ENCODE measurements around the gene RFX5.

Gene RFX5

GRCh38 chr1:151309811-151310323, 37.2 kb downstream of the RFX5 start:
- no peak overlapping the region for H3K4me3 ChIP-seq (ENCODE audit: low read depth, low read length)
- H3K27ac ChIP-seq (ENCODE audit: extremely low read depth, low read depth, low read length) = no peak overlapping the region

GRCh38 chr1:151294742-151295462, 52.1 kb downstream of the RFX5 start:
- Histone ChIP-seq H3K27ac (ENCODE audit: extremely low read depth, low read depth, low read length) (0 out of 2 replicates have a peak overlapping the region, but pooled peaks have one; percentile 24), H3K4me3 (ENCODE audit: low read depth, low read length) (no peak overlapping the region), H3K9me3 (ENCODE audit: control insufficient read depth, insufficient read depth, low read depth, low read length) (no peaks in the 10 kb centered on the region), H3K4me1 (ENCODE audit: control insufficient read depth, insufficient read depth, low read length) (no peaks in the 10 kb centered on the region), H3K36me3 (ENCODE audit: control insufficient read depth in 2 of 2, insufficient read depth in 1 of 2, low read length in 2 of 2) (peaks cover 25 to 97% of the 10 kb centered on the region in 2 experiments)
- POLR2A ChIA-PET = interaction anchor here (2.5 to 4.0 kb wide), 3 partner anchors 11 to 40 kb away, joined by 7 to 24 read pairs (median 14); partner anchors contain the start of genes PSMD4 and ZNF687
- TF ChIP-seq ZNF830 (tag by site-specific recombination; IDR thresholded peaks at IDR 0.05; ENCODE audit: low read depth) (no peak), ZNF138 (tag by site-specific recombination; IDR thresholded peaks at IDR 0.05; ENCODE audit: borderline replicate concordance) (no peak), ZNF426 (tag by site-specific recombination; IDR thresholded peaks at IDR 0.05) (no peak), ZNF837 (tag by site-specific recombination; IDR thresholded peaks at IDR 0.05) (no peak), ZBTB44 (tag by site-specific recombination; IDR thresholded peaks at IDR 0.05) (no peak), ZBTB48 (tag by site-specific recombination; IDR thresholded peaks at IDR 0.05) (no peak), ZNF658 (tag by site-specific recombination; IDR thresholded peaks at IDR 0.05) (no peak), ZNF10 (tag by site-specific recombination; IDR thresholded peaks at IDR 0.05) (no peak), ZXDB (tag by site-specific recombination; IDR thresholded peaks at IDR 0.05) (no peak), ZFP37 (tag by site-specific recombination; IDR thresholded peaks at IDR 0.05) (no peak), KLF10 (tag by site-specific recombination; IDR thresholded peaks at IDR 0.05) (no peak)
- CTCF ChIA-PET = interaction anchor here (0.6 to 8.0 kb wide), 3 partner anchors 10 to 45 kb away, joined by 3 to 190 read pairs (median 4); partner anchors contain the start of gene PI4KB

More at GRCh38 chr1:151309811-151310323, 37.2 kb downstream of the RFX5 start:
- no peaks in the 10 kb centered on the region for H3K4me1 ChIP-seq (ENCODE audit: control insufficient read depth, insufficient read depth, low read length)
- peaks cover 26 to 99% of the 10 kb centered on the region in 2 experiments for H3K36me3 ChIP-seq (ENCODE audit: control insufficient read depth in 2 of 2, insufficient read depth in 1 of 2, low read length in 2 of 2)
- POLR2A ChIA-PET = interaction anchor here (0.5 to 1.5 kb wide), 4 partner anchors 14 to 65 kb away, joined by 3 to 5 read pairs (median 3); partner anchors contain the start of gene PSMD4
- no peak for TF ChIP-seq ZNF274 (IDR thresholded peaks at IDR 0.05; ENCODE audit: low read length)
- no peak for TF ChIP-seq ZNF274 (tag by site-specific recombination; IDR thresholded peaks at IDR 0.05; ENCODE audit: borderline replicate concordance)
- no peak; the same call in 1 of the 2 replicates for TF ChIP-seq ZNF394 (tag by site-specific recombination; IDR thresholded peaks at IDR 0.05; ENCODE audit: borderline replicate concordance)
- TF ChIP-seq ZSCAN4 (tag by site-specific recombination; IDR thresholded peaks at IDR 0.05) = no peak
- TF ChIP-seq ZXDB (tag by site-specific recombination; IDR thresholded peaks at IDR 0.05) = no peak
- no peak for TF ChIP-seq ZNF416 (tag by site-specific recombination; IDR thresholded peaks at IDR 0.05)
- CTCF ChIA-PET = interaction anchor here (0.6 to 12.7 kb wide), 7 partner anchors 9 to 154 kb away, joined by 3 to 88 read pairs (median 7); partner anchors contain the start of gene PI4KB
- H3K9me3 ChIP-seq (ENCODE audit: control insufficient read depth, insufficient read depth, low read depth, low read length) = no peaks in the 10 kb centered on the region

GRCh38 chr1:151293093-151293492, 54.0 kb downstream of the RFX5 start:
- Histone ChIP-seq H3K27ac (ENCODE audit: extremely low read depth, low read depth, low read length) (no peak overlapping the region), H3K4me1 (ENCODE audit: control insufficient read depth, insufficient read depth, low read length) (no peaks in the 10 kb centered on the region), H3K9me3 (ENCODE audit: control insufficient read depth, insufficient read depth, low read depth, low read length) (no peaks in the 10 kb centered on the region), H3K36me3 (ENCODE audit: control insufficient read depth in 2 of 2, insufficient read depth in 1 of 2, low read length in 2 of 2) (peaks cover 12 to 97% of the 10 kb centered on the region in 2 experiments), H3K4me3 (ENCODE audit: low read depth, low read length) (no peak overlapping the region)
- ChIA-PET POLR2A (interaction anchor here (1.4 to 4.0 kb wide), 5 partner anchors 9 to 48 kb away, joined by 4 to 24 read pairs (median 11); partner anchors contain the start of genes PI4KB, PSMD4 and ZNF687), CTCF (interaction anchor here (0.6 to 1.5 kb wide), 3 partner anchors 8 to 47 kb away, joined by 3 to 6 read pairs (median 3); no protein-coding TSS in a partner anchor)
- TF ChIP-seq EGR2 (tag by site-specific recombination; IDR thresholded peaks at IDR 0.05; ENCODE audit: low read depth) (peak; percentile 42), ZNF600 (tag by site-specific recombination; IDR thresholded peaks at IDR 0.05) (no peak), ZNF701 (tag by site-specific recombination; IDR thresholded peaks at IDR 0.05) (no peak), ZNF280D (tag by site-specific recombination; IDR thresholded peaks at IDR 0.05) (no peak), TCF7L2 (IDR thresholded peaks at IDR 0.05; ENCODE audit: borderline replicate concordance, low read depth, low read length) (no peak), INSM2 (tag by site-specific recombination; IDR thresholded peaks at IDR 0.05) (no peak), ZNF121 (tag by site-specific recombination; IDR thresholded peaks at IDR 0.05) (no peak)
